HG03442 (cell line): ENCODE data around the gene SNAI1.
A peak's percentile ranks its signal among the peaks of the same experiment; 100 is the strongest.
"Not testable (repeated sequence)": the region's sequence is repeated elsewhere in the genome, so short reads cannot be mapped to it uniquely, and the experiment has no call there.

Experiments used
- ATAC-seq: cut with Tn5 transposase; IDR thresholded peaks from one replicate; pipeline ENCODE4 v1.9.1; 2021; ENCODE audit warnings: mild to moderate bottlenecking, moderate library complexity; ENCODE audit not compliant: unreplicated experiment

SNAI1 gene

DNA sequence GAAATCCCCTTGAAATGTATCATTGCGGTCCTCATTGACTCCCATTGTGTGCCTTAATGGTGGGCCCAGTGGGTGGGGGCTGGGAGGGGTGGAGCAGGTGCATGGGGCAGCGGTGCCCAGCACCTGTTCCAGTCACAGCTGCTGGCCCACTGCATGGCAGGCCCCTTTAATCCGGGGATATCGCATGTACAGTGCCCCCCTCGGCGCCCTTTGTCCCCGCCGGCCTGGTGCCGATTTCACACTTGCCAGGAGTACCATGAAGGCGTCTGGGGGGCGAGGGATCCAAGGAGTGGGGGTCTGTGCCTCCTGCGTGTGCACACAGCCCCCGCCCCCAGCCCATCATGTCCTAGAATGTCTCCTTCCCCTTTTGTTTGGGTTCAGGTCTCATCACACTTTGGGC is 2.8 kb downstream of the SNAI1 start:
- no peak for ATAC-seq

DNA sequence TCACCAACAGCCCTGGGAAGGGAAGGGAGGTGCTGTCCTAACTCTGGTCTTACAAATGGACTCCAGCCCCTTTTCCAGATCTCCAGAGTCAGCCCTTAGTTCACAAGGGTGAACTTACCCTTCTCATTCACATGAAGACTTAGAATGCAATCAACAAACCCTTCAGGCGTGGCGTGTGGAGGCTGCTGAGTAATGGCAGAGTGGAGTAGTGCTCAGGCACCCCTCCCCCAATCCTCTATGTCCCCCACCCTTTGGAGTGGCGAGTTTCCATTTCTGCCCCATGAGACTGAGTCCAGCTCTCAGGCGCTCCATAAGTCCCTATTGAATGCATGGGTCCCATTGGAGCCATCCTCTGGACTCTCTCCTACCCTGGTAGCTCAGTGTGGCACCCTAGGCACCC is 3.3 kb downstream of the SNAI1 start:
- no peak for ATAC-seq

DNA sequence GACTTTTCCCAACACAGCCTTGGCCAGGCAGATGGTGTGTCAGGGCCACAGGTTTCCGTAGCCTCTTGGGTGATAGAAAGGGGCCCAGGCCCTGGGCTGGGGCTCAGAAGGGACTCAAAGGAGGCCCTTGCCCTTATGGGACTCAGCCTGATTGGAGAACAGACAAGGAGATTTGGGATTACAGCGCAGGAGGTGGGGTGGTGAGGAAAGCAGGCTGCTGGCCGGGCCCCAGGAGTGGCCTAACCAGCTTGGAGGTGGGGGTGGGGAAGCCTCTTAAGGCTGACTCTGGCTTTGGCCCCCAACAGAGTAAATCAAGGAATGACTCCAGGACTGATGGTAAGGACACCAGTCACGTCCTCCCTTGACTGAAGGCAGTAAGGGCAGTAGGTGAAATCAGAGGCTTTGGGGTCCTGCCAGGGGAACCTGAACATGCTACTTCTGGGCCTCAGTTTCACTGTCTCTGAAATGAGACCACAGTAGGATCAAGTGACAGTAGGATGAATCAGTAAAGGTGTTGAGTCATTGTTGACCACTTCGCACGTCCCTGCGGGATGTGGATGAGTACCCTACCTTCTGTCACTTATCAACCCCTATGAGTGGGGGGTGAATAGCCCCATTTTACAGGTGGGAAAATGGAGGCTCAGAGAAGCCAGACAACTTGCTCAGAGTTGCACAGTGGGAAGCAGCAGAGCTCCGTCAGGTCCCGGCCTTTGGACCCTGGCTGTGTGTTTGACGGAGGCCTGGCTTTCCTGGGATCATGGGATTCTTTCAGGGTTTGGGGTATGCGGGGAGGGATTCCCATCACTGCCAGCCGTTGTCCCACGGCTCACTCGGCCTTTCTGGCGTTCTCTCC is 4.5 kb downstream of the SNAI1 start:
- ATAC-seq = no peak

DNA sequence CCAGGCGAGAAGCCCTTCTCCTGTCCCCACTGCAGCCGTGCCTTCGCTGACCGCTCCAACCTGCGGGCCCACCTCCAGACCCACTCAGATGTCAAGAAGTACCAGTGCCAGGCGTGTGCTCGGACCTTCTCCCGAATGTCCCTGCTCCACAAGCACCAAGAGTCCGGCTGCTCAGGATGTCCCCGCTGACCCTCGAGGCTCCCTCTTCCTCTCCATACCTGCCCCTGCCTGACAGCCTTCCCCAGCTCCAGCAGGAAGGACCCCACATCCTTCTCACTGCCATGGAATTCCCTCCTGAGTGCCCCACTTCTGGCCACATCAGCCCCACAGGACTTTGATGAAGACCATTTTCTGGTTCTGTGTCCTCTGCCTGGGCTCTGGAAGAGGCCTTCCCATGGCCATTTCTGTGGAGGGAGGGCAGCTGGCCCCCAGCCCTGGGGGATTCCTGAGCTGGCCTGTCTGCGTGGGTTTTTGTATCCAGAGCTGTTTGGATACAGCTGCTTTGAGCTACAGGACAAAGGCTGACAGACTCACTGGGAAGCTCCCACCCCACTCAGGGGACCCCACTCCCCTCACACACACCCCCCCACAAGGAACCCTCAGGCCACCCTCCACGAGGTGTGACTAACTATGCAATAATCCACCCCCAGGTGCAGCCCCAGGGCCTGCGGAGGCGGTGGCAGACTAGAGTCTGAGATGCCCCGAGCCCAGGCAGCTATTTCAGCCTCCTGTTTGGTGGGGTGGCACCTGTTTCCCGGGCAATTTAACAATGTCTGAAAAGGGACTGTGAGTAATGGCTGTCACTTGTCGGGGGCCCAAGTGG is 5.3 kb downstream of the SNAI1 start:
- ATAC-seq = no peak

DNA sequence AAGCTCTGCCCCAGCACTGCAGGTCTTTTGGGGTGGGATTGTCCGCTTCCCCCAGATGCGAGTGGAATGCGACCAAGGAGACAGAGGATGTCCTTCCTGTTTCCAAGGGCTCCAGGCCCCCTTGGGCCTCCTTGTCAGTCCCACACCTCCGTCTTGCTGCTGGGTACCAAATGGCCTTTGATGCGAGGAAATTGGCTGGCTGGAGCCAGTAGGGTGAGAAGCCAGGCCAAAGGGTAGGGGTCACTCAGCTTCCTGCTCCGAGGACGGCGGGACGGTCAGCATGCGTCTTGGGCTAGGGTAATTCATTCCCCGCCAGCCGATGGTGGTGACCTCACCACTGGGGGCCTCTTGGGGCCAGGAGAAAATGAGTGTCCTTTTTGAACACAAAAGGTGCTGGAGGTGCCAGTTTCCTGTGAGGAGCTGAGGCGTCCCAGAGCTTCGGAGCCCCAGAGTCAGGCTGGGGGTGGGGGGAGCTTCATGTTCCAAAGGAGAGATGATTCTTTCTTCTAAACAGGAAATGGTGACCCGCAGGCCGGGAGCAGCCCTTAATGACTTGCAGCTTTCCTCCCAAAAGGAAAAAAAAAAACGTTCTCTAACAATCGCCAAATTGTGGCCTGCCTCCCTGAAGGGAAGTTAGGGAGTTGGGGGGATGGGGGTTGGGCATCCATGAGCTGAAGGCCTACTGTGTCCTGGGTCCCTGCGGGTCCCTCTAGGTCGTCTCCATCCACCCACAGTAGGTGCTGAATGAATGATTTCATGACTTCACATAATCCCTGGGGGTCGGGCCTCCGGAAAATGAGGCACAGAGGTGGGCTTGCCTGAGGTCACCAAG is 6.7 kb downstream of the SNAI1 start:
- ATAC-seq = no peak

DNA sequence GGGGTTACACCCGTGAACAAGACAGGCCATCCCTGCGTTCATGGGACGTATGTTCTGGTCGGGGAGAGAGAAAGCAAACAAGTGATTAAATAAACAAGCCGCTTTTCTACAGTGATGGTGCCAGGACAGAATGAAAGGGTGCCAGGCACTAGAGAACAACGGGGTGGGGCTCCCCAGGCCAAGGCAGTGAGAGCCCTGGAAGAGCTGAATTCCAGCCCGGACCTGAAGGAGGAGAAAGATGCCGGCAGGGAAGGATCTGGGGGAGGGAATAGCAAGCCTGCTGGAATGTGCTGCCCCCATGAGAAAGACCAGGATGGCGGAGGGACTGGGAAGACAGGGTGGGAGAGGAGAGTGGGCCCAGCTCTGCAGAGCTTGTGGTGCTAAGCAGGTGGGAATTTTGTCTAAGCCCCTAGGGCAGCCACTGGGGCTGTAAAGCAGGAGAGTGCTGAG is 7.5 kb downstream of the SNAI1 start:
- no peak for ATAC-seq

DNA sequence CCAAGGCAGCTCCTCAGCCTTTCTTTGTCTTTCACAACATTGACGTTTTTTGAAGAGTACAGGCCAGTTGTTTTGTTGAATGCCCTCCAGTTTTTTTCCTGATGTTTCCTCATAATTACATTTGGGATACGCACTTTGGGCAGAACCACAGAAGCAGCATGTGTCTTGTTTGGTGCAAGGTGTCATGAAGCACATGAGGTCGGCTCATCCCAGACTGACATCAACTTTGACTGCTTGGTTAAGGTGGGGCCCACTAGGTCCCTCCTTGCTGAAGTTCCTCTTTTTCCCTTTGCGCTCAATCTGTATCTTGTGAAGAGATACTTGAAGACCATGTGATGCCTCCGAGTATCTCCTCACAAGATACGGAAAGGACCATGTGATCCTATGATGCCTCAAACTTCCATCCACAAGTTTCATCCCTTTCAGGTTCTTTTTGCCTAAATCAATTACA is 10.5 kb downstream of the SNAI1 start:
- ATAC-seq = no peak

DNA sequence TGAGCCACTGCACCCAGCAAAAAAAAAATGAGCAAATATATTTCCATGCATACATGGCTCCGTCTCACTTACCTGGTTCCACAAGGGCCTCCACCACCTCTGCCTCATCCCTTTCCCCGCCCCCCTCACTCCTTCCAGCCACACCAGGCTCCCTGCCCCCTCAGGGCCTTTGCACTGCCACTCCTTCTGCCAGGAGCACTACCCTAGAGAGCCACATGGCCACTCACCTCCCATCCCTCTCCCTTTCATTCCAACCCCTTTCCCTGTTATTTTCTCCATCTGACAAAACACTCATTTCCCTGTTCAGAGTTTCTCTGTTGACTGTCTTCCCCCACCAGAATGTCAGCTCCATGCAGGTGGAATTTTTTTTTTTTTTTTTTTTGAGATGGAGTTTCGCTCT is 12.8 kb downstream of the SNAI1 start:
- no peak for ATAC-seq

DNA sequence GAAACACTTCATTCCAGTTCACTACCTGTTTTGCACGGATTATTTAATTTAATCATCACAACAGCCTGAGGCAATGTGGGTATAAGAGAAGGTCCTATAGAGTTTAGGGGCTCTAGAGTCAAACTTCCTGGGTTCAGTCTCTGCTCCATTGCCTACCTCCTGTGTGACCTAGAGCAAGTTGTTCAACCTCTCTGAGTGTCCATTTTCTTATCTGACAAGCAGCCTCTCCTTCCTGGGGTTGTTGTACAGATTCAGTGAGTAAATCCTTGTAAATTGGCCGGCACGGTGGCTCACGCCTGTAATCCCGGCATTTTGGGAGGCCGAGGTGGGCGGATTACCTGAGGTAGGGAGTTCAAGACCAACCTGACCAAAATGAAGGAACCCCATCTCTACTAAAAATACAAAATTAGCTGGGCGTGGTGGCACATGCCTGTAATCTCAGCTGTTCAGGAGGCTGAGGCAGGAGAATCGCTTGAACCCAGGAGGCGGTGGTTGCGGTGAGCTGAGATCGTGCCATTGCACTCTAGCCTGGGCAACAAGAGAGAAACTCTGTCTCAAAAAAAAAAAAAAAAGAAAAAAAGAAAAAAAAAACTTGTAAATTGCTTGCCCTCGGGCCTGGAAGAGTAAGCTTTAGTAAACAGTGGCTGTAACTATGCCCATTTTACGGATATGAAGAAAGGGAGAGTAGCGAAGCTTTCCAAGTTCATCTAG is 15.9 kb downstream of the SNAI1 start:
- not testable (repeated sequence) for ATAC-seq

DNA sequence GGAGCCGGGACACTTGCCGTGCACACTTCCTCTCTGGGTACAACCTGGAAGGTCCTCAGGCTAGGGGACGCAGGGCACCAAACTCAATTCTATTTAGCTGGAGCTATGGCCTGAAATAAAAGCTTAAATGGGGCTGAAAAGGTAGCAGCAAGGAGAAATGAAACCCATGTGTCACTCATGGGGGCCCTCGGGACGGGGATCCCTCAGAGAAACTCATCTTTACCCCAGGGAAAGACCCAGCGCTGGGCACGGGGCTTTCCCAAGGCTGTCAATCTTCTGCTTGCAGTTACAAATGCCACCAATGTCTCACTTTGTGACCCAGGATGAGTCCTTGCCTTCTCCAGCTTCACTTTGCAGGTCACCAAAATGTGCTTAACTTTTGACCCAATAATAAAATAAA is 16.5 kb downstream of the SNAI1 start:
- ATAC-seq = peak; percentile 67

DNA sequence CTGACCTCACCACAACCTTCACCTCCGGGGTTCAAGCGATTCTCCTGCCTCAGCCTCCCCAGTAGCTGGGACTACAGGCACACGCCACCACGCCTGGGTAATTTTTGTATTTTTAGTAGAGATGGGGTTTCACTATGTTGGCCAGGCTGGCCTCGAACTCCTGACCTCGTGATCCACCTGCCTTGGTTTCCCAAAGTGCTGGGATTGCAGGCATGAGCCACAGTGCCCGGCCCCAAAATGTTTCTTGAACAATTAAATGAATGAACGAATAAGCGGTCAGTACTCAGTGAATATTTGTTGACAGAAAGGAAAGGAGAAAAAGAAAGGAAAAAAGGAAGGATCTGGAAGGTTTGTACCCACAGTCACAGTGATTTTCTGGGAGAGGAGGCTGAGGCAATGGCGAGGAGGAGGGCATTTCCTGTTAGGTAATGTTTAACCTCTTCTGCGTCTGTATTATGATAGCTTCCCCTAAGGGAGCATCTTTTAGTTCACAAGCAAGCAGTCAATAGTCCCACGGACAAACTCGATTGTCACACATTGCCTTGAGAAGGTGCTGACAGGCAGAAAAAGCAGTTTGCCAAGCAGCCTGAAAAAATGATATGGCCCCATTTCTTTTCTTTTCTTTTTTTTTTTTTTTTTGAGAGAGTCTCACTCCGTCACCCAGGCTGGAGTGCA is 17.9 kb downstream of the SNAI1 start:
- ATAC-seq = not testable (repeated sequence)

DNA sequence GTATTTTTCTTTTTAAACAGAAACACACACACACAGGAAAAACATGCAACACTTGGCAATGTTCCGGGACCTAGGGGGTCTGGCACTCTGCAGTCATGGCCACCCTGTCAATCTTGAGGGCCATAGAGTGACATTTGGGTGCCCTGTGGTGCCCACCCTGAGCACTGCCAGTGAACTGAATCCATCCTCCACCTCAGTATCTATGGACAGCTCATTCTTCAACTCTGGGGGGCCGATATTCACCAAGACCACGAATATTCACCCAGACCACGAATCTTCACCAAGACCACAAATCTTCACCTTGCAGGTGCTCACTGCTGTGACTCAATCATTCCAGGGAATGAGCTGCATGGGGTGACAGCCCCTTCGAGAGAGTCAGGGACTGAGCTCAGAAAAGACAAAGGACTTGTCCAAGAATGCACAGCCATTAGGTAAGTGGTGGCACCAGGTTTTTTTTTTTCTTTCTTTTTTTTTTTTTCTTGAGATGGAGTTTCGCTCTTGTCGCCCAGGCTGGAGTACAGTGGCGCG is 19.1 kb downstream of the SNAI1 start:
- ATAC-seq = no peak

DNA sequence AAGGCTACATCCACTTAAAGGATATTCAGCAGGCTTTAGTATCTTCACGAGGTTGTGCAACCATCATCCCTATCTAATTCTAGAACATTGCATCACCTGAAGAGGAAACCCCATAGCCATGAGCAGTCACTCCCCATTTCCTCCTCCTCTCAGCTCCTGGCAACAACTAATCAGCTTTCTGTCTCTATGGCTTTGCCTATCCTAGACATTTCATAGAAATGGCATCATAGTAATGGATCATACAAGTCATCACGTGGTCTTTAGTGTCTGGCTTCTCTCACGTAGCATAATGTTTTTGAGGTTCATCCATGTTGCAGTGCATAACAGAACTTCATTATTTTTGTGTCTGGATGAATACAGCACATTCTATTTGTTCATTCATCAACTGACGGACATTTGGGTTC is 20.5 kb downstream of the SNAI1 start:
- no peak for ATAC-seq

DNA sequence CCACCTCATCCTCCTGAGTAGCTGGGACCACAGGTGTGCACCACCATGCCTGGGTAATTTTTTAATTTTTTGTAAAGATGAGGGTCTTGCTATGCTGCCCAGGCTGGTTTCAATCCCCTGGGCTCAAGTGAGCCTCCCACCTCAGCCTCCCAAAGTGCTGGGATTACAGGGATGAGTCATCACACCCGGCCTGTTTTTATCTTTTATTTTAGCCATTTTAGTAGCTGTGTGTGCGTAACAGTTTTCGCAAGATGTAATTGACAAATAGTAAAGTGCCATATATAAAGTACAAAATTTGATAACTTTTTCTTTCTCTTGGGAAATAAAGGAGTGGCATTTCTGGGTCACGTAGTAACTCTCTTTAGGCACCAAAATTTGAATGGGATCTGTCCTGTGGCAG is 21.4 kb downstream of the SNAI1 start:
- ATAC-seq = no peak

DNA sequence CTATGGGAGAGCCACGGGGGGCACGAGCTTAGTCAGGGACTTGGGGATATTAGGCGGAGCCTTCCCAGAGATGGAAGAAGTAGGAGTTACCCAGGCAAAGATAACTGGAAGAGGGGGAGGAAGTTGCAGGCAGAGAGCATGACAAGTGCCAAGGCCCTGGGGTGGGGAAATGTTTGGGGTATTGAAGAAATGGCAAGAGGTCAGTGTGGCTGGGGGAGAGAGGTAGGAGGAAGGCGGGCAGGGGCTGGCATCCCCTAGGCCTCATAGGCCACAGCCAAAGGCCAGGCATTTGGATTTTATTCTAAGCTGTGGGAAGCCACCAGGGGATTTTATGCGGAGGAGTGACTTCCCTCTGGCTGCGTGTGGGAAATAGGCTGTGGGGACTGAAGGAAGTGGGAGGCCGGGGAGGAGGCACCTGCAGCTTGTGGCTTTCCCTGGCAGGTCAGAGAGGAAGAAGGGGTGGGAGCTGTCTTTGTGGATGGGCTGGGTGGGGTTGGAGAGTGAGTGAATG is 22.7 kb downstream of the SNAI1 start:
- ATAC-seq = no peak

DNA sequence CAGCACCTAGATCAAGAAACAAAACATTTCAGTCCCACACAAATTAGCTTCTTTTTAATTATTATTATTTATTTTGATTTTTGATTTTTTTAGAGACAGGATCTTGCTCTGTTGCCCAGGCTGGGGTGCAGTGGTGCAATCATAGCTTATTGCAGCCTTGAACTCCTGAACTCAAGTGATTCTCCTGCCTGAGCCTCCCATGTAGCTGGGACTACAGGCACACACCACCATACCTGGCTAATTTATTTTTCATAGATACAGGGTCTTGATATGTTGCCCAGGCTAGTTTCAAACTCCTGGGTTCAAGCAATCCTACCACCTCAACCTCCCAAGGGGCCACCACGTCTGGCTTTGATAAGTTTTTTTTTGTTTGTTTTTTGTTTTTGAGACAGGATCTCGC is 24.6 kb downstream of the SNAI1 start:
- ATAC-seq = no peak

DNA sequence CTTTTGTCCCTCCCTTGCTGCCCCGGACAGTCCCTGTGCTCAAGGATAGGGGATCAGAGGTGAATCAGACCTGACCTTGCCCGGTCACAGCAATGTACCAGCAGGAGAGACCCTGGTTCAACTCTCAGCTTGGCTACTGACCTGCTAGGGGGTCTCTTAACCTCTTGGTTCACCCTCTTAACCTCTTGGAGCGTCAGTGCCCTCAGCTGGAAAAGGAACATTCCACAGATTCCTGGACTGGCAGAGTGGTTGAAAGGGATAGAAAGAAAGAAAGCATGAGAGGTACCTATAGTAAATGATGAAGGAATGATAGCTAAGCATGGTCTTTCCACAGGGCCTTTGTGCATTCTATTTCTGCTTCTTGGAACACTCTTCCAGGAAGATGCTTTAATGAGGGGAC is 25.2 kb downstream of the SNAI1 start:
- ATAC-seq = no peak

DNA sequence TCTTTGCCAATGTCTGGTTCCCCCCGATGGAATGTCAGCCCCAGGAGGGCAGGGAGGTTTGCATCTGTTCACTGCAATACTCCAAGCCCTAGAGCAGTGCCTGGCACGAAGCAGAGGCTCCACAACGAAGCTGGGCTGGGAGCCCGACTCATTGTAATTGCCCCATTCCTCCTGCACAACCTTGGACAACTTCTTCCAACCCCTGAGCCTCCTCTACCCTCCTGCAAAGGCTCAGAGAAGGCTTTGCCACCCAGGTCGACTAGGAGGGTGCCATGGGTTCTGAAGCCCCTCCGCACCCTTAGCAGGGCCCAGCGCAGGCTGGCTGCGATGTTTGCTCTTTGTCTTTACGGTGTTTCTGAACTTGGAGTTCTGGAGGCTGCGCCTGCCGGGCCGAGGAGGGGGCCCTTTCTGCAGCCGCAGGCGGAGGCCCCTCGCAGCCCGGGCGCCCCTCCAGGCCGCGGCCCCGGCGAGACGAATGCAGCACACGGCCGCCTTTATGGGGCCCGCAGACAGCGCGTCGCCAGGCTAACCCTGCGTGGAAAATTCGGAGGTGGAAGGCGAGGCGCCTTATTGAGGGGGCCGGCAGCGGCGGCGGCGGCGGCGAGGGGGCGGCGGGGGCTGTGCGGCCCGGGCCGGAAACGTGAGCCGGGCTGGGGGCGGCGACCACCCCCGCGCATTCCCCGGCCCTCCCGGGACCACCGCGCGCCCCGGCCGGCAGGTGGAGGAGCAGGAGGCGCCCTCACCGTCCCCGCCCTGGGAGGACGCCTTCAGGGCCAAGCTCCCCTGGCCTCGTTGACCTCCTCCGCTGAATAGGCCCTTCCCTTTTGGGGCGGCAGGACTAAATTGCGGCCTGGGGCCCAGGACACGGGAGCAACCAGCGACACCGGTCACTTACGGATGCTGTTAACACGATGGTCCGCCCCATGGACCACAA is 27.0 kb downstream of the SNAI1 start:
- no peak for ATAC-seq
